Gastrocnemius medialis (tissue), 4 donors: ENCODE measurements around the gene CDH4.

ENCODE experiments used
- CTCF ChIP-seq, 5 experiments: fragments of 450-650 bp in 3 of 5; fragments of 200-600 bp in 2 of 5; sonication (generic) in 2 of 5; IDR thresholded peaks in 4 of 5; conservative IDR thresholded peaks in 1 of 5; 1 replicate in 4 of 5; 2 replicates in 1 of 5; pipeline ENCODE4 v1.5.1; 2016 to 2019; ENCODE audit warnings: antibody characterized with exemption in 5 of 5, mild to moderate bottlenecking in 3 of 5, moderate library complexity in 3 of 5
- POLR2A ChIP-seq, 2 donors: fragments of 450-650 bp; IDR thresholded peaks; one replicate each; pipeline ENCODE4 v1.6.1; 2017; ENCODE audit warnings: antibody characterized with exemption in 2 of 2, mild to moderate bottlenecking in 2 of 2, moderate library complexity in 2 of 2

DNA sequence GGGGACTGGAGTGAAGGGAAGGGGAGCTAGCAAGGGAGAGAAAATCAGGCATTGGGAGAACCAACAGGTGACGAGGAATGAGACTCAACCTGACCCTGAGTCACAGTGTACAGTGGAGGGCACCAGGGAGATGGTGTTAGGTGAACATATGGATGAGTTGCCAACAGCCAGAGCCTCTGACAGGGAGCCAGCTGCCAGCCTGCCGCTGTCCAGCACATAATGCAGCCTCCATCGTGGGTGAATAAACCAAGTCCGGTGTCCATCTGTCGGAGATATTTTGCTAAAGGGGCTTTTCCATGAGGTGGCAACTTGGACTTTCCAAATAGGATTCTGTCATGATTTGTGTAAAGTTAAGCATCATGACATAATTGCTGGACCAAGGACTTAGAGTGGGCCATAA lies 88.1 kb downstream of the CDH4 start:
- TF ChIP-seq POLR2A (IDR thresholded peaks at IDR 0.05) (no peak), CTCF (IDR thresholded peaks at IDR 0.05 in 4 of 5, conservative IDR thresholded peaks at IDR 0.05 in 1 of 5) (no peak)
